ENCODE results near the gene CRACR2B. TPM values are rescaled to one million over a fixed set of nuclear protein-coding genes. Genes with fewer than 3 reads are reported as not detected.

Gene CRACR2B
- total and polyA plus RNA-seq, 2 donors (not counting 1 experiment from before 2014, with no cell fraction given) = 9.7 to 67.7 TPM

DNA sequence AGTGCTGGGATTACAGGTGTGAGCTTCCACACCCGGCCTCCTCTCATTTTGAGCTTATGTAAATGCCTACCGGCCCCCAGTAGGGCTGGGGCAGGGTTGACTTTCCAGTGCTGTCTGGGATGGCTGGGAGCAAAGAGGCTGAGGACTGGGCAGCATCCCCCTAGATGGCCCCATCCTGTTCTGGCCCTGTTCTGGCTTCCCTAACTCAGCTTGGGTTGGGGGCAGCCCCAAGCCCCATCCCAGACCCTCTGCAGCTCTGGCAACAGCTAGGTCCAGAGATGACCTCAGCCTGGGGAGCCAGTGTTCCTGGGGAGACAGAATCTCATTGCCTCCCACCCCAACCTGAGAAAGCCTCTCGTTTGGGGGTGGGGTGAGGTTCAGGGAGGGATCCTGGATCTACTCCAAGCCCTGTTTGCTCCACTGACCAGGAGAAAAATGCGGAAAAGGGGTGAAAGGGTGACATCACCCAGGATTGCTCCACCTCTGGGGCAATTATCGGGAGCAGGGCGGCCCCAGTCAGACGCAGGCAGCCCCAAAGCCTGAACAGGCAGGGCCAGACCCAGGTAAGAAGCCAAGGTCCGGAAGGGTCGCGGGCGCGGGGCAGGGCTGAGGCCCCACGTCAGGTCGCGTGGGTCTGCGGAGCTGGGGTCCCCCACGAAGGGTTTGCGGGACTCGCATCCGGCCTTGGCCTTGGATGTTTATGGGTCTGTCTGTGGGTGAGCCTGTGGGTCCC lies 9.2 kb upstream of the CRACR2B start, which contains the start of gene PNPLA2:
Gene PNPLA2, plus strand, starts transcription at position 519 of the 733 bp plus-strand sequence. CDS start 805 bp downstream, outside the sequence.
- TF ChIP-seq EZH2 (IDR thresholded peaks at IDR 0.05; ENCODE audit: borderline replicate concordance, insufficient read depth, low read depth, low read length, poor library complexity, severe bottlenecking) = no peak
- TF ChIP-seq, protein P1, sequence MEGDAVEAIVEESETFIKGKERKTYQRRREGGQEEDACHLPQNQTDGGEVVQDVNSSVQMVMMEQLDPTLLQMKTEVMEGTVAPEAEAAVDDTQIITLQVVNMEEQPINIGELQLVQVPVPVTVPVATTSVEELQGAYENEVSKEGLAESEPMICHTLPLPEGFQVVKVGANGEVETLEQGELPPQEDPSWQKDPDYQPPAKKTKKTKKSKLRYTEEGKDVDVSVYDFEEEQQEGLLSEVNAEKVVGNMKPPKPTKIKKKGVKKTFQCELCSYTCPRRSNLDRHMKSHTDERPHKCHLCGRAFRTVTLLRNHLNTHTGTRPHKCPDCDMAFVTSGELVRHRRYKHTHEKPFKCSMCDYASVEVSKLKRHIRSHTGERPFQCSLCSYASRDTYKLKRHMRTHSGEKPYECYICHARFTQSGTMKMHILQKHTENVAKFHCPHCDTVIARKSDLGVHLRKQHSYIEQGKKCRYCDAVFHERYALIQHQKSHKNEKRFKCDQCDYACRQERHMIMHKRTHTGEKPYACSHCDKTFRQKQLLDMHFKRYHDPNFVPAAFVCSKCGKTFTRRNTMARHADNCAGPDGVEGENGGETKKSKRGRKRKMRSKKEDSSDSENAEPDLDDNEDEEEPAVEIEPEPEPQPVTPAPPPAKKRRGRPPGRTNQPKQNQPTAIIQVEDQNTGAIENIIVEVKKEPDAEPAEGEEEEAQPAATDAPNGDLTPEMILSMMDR (IDR thresholded peaks at IDR 0.05) = no peak
- peak within 1 kb of the TSS; percentile 87 for H2AFZ ChIP-seq (ENCODE audit: insufficient read depth, low read depth, low read length, poor library complexity, severe bottlenecking)
- ATAC-seq (ENCODE audit: low read depth) (no peak), DNase-seq (no peak)
- intact Hi-C loops (cut with micrococcal nuclease) = loop anchor here (1.0 kb wide), 3 partner anchors 9 to 20 kb away; partner anchors contain the start of genes PIDD1, RPLP2 and SLC25A22
- Mint-ChIP-seq H3K27me3 (no peaks in the 10 kb centered on the region), H3K4me1 (peaks cover 20% of the 10 kb centered on the region), H3K27ac (peak within 1 kb of the TSS; percentile 91), H3K9me3 (ENCODE audit: insufficient read depth) (no peaks in the 10 kb centered on the region), H3K4me3 (peak within 1 kb of the TSS; percentile 92)
- H3K4me2 ChIP-seq (replicated peaks; ENCODE audit: low read depth, low read length, poor library complexity, severe bottlenecking) = peak within 1 kb of the TSS; percentile 90
- peaks cover 16 to 26% of the 10 kb centered on the region in 2 donors for H3K4me1 ChIP-seq (ENCODE audit: control insufficient read depth in 2 of 2, insufficient read depth in 2 of 2, low read length in 2 of 2)
- CTCF ChIA-PET = interaction anchor here (0.6 to 2.8 kb wide), 4 partner anchors 8 to 96 kb away, joined by 3 to 14 read pairs (median 4); partner anchors contain the start of gene RPLP2
- peaks cover 0 to 23% of the 10 kb centered on the region in 2 experiments for H3K36me3 ChIP-seq (replicated peaks in 1 of 2; ENCODE audit: control extremely low read depth in 1 of 2, control insufficient read depth in 1 of 2, extremely low read depth in 1 of 2, insufficient read depth in 2 of 2, low read length in 1 of 2)
- POLR2A ChIA-PET = interaction anchor here (0.5 to 3.7 kb wide), 12 partner anchors 9 to 1564 kb away, joined by 3 to 57 read pairs (median 4); partner anchors contain the start of genes BET1L, CD151, CRACR2B and GATD1
- H3K79me2 ChIP-seq (ENCODE audit: control insufficient read depth, insufficient read depth, low read length) = peaks cover 24% of the 10 kb centered on the region
- peak within 1 kb of the TSS in 4 of 5 experiments; percentile 58 to 82 (median 77) for H3K4me3 ChIP-seq (ENCODE audit: control extremely low read depth in 1 of 5, extremely low read depth in 1 of 5, insufficient read depth in 1 of 5, low read depth in 2 of 5, low read length in 4 of 5)
- peaks cover 39% of the 10 kb centered on the region for H4K20me1 ChIP-seq (ENCODE audit: control insufficient read depth, insufficient read depth, low read length, poor library complexity, severe bottlenecking)
- H3K27ac ChIP-seq (ENCODE audit: low read length in 2 of 2) = peak within 1 kb of the TSS; percentile 68 to 91
- peak within 1 kb of the TSS; percentile 91 for H3K9ac ChIP-seq (ENCODE audit: low read length)
- no peaks in the 10 kb centered on the region for H3K27me3 ChIP-seq (replicated peaks in 1 of 4; ENCODE audit: control extremely low read depth in 1 of 4, control insufficient read depth in 3 of 4, insufficient read depth in 4 of 4, low read length in 3 of 4)
- no peaks in the 10 kb centered on the region for H3K9me3 ChIP-seq (ENCODE audit: control extremely low read depth in 1 of 3, control insufficient read depth in 2 of 3, insufficient read depth in 1 of 3, low read length in 2 of 3)
- WGBS (ENCODE audit: insufficient coverage) = 39% methylated on average over 19 of the region's 20 CpGs
